H1 (cell line): Measurements from ENCODE around the gene CASQ1. TPM values are rescaled to one million over a fixed set of nuclear protein-coding genes. Genes with fewer than 3 reads are reported as not detected.

Experiments used
- CTCF ChIA-PET: fragments of 300-600 bp; sonication (Branson Sonifier 250); formaldehyde crosslinking; loops from one replicate; lab custom pipeline; 2021; ENCODE audit not compliant: partially characterized antibody; lab: Charles Lee
- POLR2A ChIA-PET: fragments of 300-600 bp; sonication (Branson Sonifier 250); formaldehyde crosslinking; loops from one replicate; lab custom pipeline; 2021; ENCODE audit warnings: inconsistent platforms; ENCODE audit not compliant: partially characterized antibody; lab: Charles Lee
- DNase-seq, 2 experiments: peaks; one replicate each; pipeline versions ENCODE4 v3.0.0 to v3.0.0-alpha.2; 2010 to 2022; ENCODE audit warnings: low spot score in 2 of 2, low read depth in 1 of 2, mixed read lengths in 1 of 2
- FAIRE-seq: peaks from 2 replicates; lab custom pipeline; 2011; peaks lifted over from hg19 to GRCh38; lab: Jason Lieb, UNC
- H2AFZ ChIP-seq: 2 replicates; pipeline ENCODE4 v1.8.1; 2012; ENCODE audit warnings: low read length, inconsistent platforms
- H2AK5ac ChIP-seq: 2 replicates; pipeline ENCODE4 v1.6.1; 2013; ENCODE audit warnings: low read depth, low read length
- H2BK120ac ChIP-seq: replicated peaks from 2 replicates; pipeline ENCODE3; 2013; ENCODE audit warnings: low read depth, low read length, inconsistent platforms
- H2BK12ac ChIP-seq: 2 replicates; pipeline ENCODE4 v1.6.1; 2013; ENCODE audit warnings: low read depth, low read length
- H2BK15ac ChIP-seq: 2 replicates; pipeline ENCODE4 v1.6.1; 2013; ENCODE audit warnings: low read length
- H2BK20ac ChIP-seq: 2 replicates; pipeline ENCODE4 v1.6.1; 2013; ENCODE audit warnings: low read length
- H2BK5ac ChIP-seq: 2 replicates; pipeline ENCODE4 v1.6.1; 2013; ENCODE audit warnings: low read depth, low read length
- H3K14ac ChIP-seq: 2 replicates; pipeline ENCODE4 v1.6.1; 2013; ENCODE audit warnings: inconsistent platforms; ENCODE audit not compliant: insufficient read length
- H3K18ac ChIP-seq: 2 replicates; pipeline ENCODE4 v1.6.1; 2013; ENCODE audit warnings: low read length; ENCODE audit errors: extremely low read depth
- H3K23ac ChIP-seq: 2 replicates; pipeline ENCODE4 v1.6.1; 2013; ENCODE audit warnings: inconsistent platforms; ENCODE audit not compliant: insufficient read length
- H3K23me2 ChIP-seq: 2 replicates; pipeline ENCODE4 v1.6.1; 2013; ENCODE audit warnings: low read depth, low read length
- H3K27ac ChIP-seq: 2 replicates; pipeline ENCODE4 v1.6.1; 2011; ENCODE audit warnings: low read depth, low read length, inconsistent platforms
- H3K27me3 ChIP-seq, 4 experiments: replicated peaks in 1 of 4; 1 replicate in 1 of 4; 2 replicates in 3 of 4; pipeline versions ENCODE4 v1.6.1 to v1.8.1; 2011 to 2013; ENCODE audit warnings: low read length in 3 of 4, mild to moderate bottlenecking in 3 of 4, inconsistent platforms in 2 of 4, mixed read lengths in 2 of 4, moderate library complexity in 1 of 4; ENCODE audit not compliant: control insufficient read depth in 3 of 4, insufficient read depth in 3 of 4; ENCODE audit errors: extremely low read depth in 1 of 4
- H3K36me3 ChIP-seq, 4 experiments: 2 replicates each; pipeline versions ENCODE4 v1.6.1 to v1.8.1; 2011 to 2013; ENCODE audit warnings: mild to moderate bottlenecking in 4 of 4, low read length in 3 of 4, moderate library complexity in 2 of 4, control low read depth in 1 of 4, inconsistent platforms in 1 of 4; ENCODE audit not compliant: insufficient read depth in 4 of 4, control insufficient read depth in 2 of 4
- H3K4ac ChIP-seq: replicated peaks from 2 replicates; pipeline ENCODE3; 2013; ENCODE audit warnings: low read length, low read depth, mixed read lengths, inconsistent platforms; ENCODE audit not compliant: insufficient read length
- H3K4me1 ChIP-seq, 4 experiments: replicated peaks in 1 of 4; 1 replicate in 1 of 4; 2 replicates in 3 of 4; pipeline versions ENCODE4 v1.6.1 to v1.8.1; 2011 to 2013; ENCODE audit warnings: low read length in 3 of 4, inconsistent platforms in 2 of 4, mixed read lengths in 1 of 4; ENCODE audit not compliant: insufficient read depth in 4 of 4, control insufficient read depth in 3 of 4
- H3K4me2 ChIP-seq, 2 experiments: 2 replicates each; pipeline versions ENCODE4 v1.6.1 to v1.8.1; 2011 to 2013; ENCODE audit warnings: low read depth in 2 of 2, low read length in 2 of 2, control low read depth in 1 of 2, inconsistent platforms in 1 of 2, mild to moderate bottlenecking in 1 of 2; ENCODE audit not compliant: insufficient read depth in 1 of 2
- H3K4me3 ChIP-seq, 4 experiments: fragments of 200-600, 300-600 bp in 1 of 4; sonication (generic), shearing (Covaris generic), sonication (Bioruptor Twin) in 1 of 4; 2 replicates each; pipeline versions ENCODE4 v1.5.1 to v1.8.1; 2011 to 2016; ENCODE audit warnings: low read length in 4 of 4, low read depth in 3 of 4, control low read depth in 2 of 4, inconsistent platforms in 2 of 4, mild to moderate bottlenecking in 2 of 4, mixed read lengths in 1 of 4, moderate library complexity in 1 of 4; ENCODE audit not compliant: insufficient read depth in 2 of 4; ENCODE audit errors: extremely low read depth in 1 of 4
- H3K56ac ChIP-seq: replicated peaks from 2 replicates; pipeline ENCODE3; 2013; ENCODE audit warnings: low read depth, mild to moderate bottlenecking, mixed read lengths, low read length, inconsistent platforms; ENCODE audit not compliant: insufficient read length
- H3K79me1 ChIP-seq: 2 replicates; pipeline ENCODE4 v1.6.1; 2013; ENCODE audit warnings: low read depth, low read length, control low read depth
- H3K79me2 ChIP-seq, 2 experiments: 2 replicates each; pipeline versions ENCODE4 v1.6.1 to v1.8.1; 2012 to 2013; ENCODE audit warnings: low read length in 2 of 2, mild to moderate bottlenecking in 2 of 2, inconsistent platforms in 1 of 2; ENCODE audit not compliant: insufficient read depth in 2 of 2, control insufficient read depth in 1 of 2
- H3K9ac ChIP-seq, 4 experiments: replicated peaks in 1 of 4; 1 replicate in 1 of 4; 2 replicates in 3 of 4; pipeline versions ENCODE4 v1.6.1 to v1.8.1; 2011 to 2013; ENCODE audit warnings: low read depth in 3 of 4, low read length in 3 of 4, control low read depth in 2 of 4, mild to moderate bottlenecking in 2 of 4, moderate library complexity in 2 of 4, inconsistent platforms in 1 of 4; ENCODE audit errors: extremely low read depth in 1 of 4
- H3K9me3 ChIP-seq, 2 experiments: 2 replicates each; pipeline versions ENCODE4 v1.6.1 to v1.8.1; 2012 to 2013; ENCODE audit warnings: mild to moderate bottlenecking in 2 of 2, moderate library complexity in 2 of 2, control low read depth in 1 of 2, inconsistent platforms in 1 of 2, low read depth in 1 of 2, low read length in 1 of 2, mixed read lengths in 1 of 2; ENCODE audit not compliant: insufficient read depth in 2 of 2
- H4K20me1 ChIP-seq, 2 experiments: replicated peaks in 1 of 2; 2 replicates each; pipeline versions ENCODE3 to v1.8.1; 2011 to 2013; ENCODE audit warnings: inconsistent platforms in 2 of 2, low read length in 2 of 2, mild to moderate bottlenecking in 1 of 2; ENCODE audit not compliant: insufficient read depth in 2 of 2, control insufficient read depth in 1 of 2
- H4K5ac ChIP-seq: 2 replicates; pipeline ENCODE4 v1.6.1; 2013; ENCODE audit warnings: low read length, low read depth, mixed read lengths, inconsistent platforms; ENCODE audit not compliant: insufficient read length
- H4K8ac ChIP-seq: 2 replicates; pipeline ENCODE4 v1.8.0; 2013; ENCODE audit warnings: mild to moderate bottlenecking, moderate library complexity, low read length, inconsistent platforms; ENCODE audit not compliant: insufficient read depth; ENCODE audit errors: extremely low read depth
- H4K91ac ChIP-seq: replicated peaks from 2 replicates; pipeline ENCODE3; 2013; ENCODE audit warnings: low read length, mixed read lengths, inconsistent platforms; ENCODE audit not compliant: insufficient read length
- ASH2L ChIP-seq: fragments of 200-600, 300-600 bp; sonication (generic); IDR thresholded peaks from one replicate; pipeline ENCODE4 v1.7.1; 2017; ENCODE audit warnings: low read length
- CBX5 ChIP-seq: fragments of 300-800, 300-1000 bp; sonication (generic); IDR thresholded peaks from 2 replicates; pipeline ENCODE4 v1.7.1; 2016; ENCODE audit warnings: antibody characterized with exemption, low read length, low read depth
- GTF2F1 ChIP-seq: IDR thresholded peaks from 2 replicates; pipeline ENCODE4 v1.6.1; 2012; ENCODE audit warnings: low read depth, low read length, improper control_type of control experiment, borderline replicate concordance
- KDM4A ChIP-seq: IDR thresholded peaks from one replicate; pipeline ENCODE4 v1.7.1; 2012; ENCODE audit warnings: low read depth, mild to moderate bottlenecking, moderate library complexity, low read length, inconsistent platforms; ENCODE audit not compliant: severe bottlenecking
- KDM5A ChIP-seq: fragments of 200-600 bp; IDR thresholded peaks from 2 replicates; pipeline ENCODE4 v1.7.1; 2012; ENCODE audit warnings: mild to moderate bottlenecking, low read length, inconsistent platforms, mixed read lengths
- NANOG ChIP-seq: IDR thresholded peaks from 2 replicates; pipeline ENCODE4 v1.6.1; 2011; ENCODE audit warnings: low read length, low read depth, mild to moderate bottlenecking, inconsistent platforms; ENCODE audit not compliant: insufficient read depth, poor library complexity, severe bottlenecking
- NRF1 ChIP-seq: IDR thresholded peaks from 2 replicates; pipeline ENCODE4 v1.6.1; 2011; ENCODE audit warnings: mild to moderate bottlenecking, low read depth, low read length, improper control_type of control experiment
- RBBP5 ChIP-seq: IDR thresholded peaks from 2 replicates; pipeline ENCODE4 v1.7.1; 2012; ENCODE audit warnings: low read depth, mild to moderate bottlenecking, inconsistent platforms, low read length, moderate library complexity, borderline replicate concordance
- RXRA ChIP-seq: IDR thresholded peaks from 2 replicates; pipeline ENCODE4 v1.6.1; 2011; ENCODE audit warnings: low read depth, mild to moderate bottlenecking, low read length, moderate library complexity; ENCODE audit not compliant: insufficient read depth
- SP2 ChIP-seq: IDR thresholded peaks from 2 replicates; pipeline ENCODE4 v1.6.1; 2012; ENCODE audit warnings: mild to moderate bottlenecking, low read length, inconsistent platforms
- TBP ChIP-seq: IDR thresholded peaks from 2 replicates; pipeline ENCODE4 v1.6.1; 2011; ENCODE audit warnings: low read depth, low read length, improper control_type of control experiment
- TCF12 ChIP-seq: IDR thresholded peaks from 2 replicates; pipeline ENCODE4 v1.6.1; 2011; ENCODE audit warnings: low read depth, mild to moderate bottlenecking, low read length
- TEAD4 ChIP-seq: IDR thresholded peaks from 2 replicates; pipeline ENCODE4 v1.6.1; 2012; ENCODE audit warnings: low read depth, low read length, inconsistent platforms, mixed read lengths
- ZNF274 ChIP-seq: IDR thresholded peaks from 2 replicates; pipeline ENCODE4 v1.7.0; 2012; ENCODE audit warnings: low read length, borderline replicate concordance; ENCODE audit errors: extremely low read depth
- WGBS, 2 experiments: shearing (Covaris generic) in 1 of 2; methylation state at CpG; one replicate each; pipeline versions ENCODE4 v1.1.6 to v1.1.7; 2013 to 2015; ENCODE audit warnings: low lambda C conversion rate in 2 of 2, mixed read lengths in 2 of 2, inconsistent platforms in 1 of 2, low coverage in 1 of 2, missing lambda C conversion rate in 1 of 2; ENCODE audit not compliant: insufficient replicate concordance in 2 of 2, insufficient coverage in 1 of 2, insufficient read length in 1 of 2; ENCODE audit errors: extremely low coverage in 1 of 2, missing lambda C conversion rate in 1 of 2; 5-methylcytosine and 5-hydroxymethylcytosine counted together
- polyA plus RNA-seq, 7 experiments: library from polyadenylated mRNA; depleted of rRNA in 3 of 7; stranded (reverse) in 5 of 7; unstranded in 2 of 7; fragments of >200 nt in 5 of 7; fragments of 200-250 nt in 2 of 7; gene quantifications; 1 replicate in 5 of 7; 2 replicates in 1 of 7; 4 replicates in 1 of 7; pipeline versions ENCODE4 v1.2.1 to v1.2.3, GENCODE V29; 2011 to 2013; ENCODE audit warnings: missing spikeins in 2 of 7, mixed read lengths in 2 of 7
- total RNA-seq: library from RNA; stranded (reverse); fragmentation: NEBNext Ultra II Directional; extraction: Animal tissue kit (Norgen Biotek cat#: 25700); gene quantifications from 2 replicates; pipeline ENCODE4 v1.2.1, GENCODE V29; 2021

The CASQ1 gene
- total and polyA plus RNA-seq, 2 of the 8 experiments (the other 6 are each of a cell fraction or from before 2014, with no cell fraction given), result 0.80 to 1.3 TPM

DNA sequence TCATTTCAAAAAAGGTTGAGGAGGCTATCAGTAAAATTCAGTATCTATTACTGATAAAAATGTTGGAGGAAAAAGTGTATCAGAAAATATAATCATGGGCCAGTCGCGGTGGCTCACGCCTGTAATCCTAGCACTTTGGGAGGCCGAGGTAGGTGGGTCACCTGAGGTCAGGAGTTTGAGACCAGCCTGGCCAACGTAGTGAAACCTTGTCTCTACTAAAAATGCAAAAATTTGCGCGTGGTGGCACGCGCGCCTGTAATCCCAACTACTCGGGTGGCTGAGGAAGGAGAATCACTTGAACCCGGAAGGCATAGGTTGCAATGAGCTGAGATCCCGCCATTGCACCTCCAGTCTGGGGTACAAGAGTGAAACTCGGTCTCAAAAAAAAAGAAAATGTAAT, 44.3 kb upstream of the CASQ1 start:
- H3K4me2 ChIP-seq, result no peak overlapping the region
- no peak overlapping the region for H2BK5ac ChIP-seq
- no peak overlapping the region for H3K18ac ChIP-seq
- H2BK20ac ChIP-seq, result no peak overlapping the region
- H3K14ac ChIP-seq, result no peak overlapping the region
- H4K91ac ChIP-seq, result no peak overlapping the region
- H2BK120ac ChIP-seq, result no peak overlapping the region
- DNase-seq (no peak), FAIRE-seq (no peak)
- no peak overlapping the region for H2AFZ ChIP-seq
- H4K5ac ChIP-seq, result no peak overlapping the region
- no peaks in the 10 kb centered on the region for H3K79me1 ChIP-seq
- no peak overlapping the region for H3K9ac ChIP-seq
- no peaks in the 10 kb centered on the region for H4K20me1 ChIP-seq
- ChIA-PET POLR2A (interaction anchor here (0.8 to 1.5 kb wide), 6 partner anchors 11 to 49 kb away, joined by 3 to 4 read pairs (median 3); partner anchors contain the start of gene CASQ1), CTCF (no interaction called here)
- no peak overlapping the region for H3K4me3 ChIP-seq
- TF ChIP-seq ZNF274 (no peak), KDM4A (no peak), KDM5A (no peak), RBBP5 (no peak), ASH2L (no peak), NRF1 (no peak), RXRA (no peak), SP2 (no peak), GTF2F1 (no peak), TBP (no peak), TEAD4 (no peak), NANOG (no peak), CBX5 (no peak), TCF12 (no peak)
- no peaks in the 10 kb centered on the region for H3K79me2 ChIP-seq
- peaks cover 0 to 8% (median 3%) of the 10 kb centered on the region in 4 experiments; a peak in 3 of 8 replicates for H3K36me3 ChIP-seq
- H3K56ac ChIP-seq, result no peak overlapping the region
- WGBS, 2 experiments, result 94% methylated on average over 14 of the region's 14 CpGs; no CpG with 5 or more reads in 1 of the 2 experiments
- H3K23me2 ChIP-seq, result no peaks in the 10 kb centered on the region
- no peak overlapping the region for H4K8ac ChIP-seq
- no peak overlapping the region for H2BK15ac ChIP-seq
- no peak overlapping the region for H3K4ac ChIP-seq
- H3K9me3 ChIP-seq, result no peaks in the 10 kb centered on the region
- H3K4me1 ChIP-seq, result 0 out of 7 replicates have a peak, but pooled peaks cover 0 to 2% (median 0%) of the 10 kb centered on the region in 4 experiments
- H2BK12ac ChIP-seq, result no peak overlapping the region
- no peaks in the 10 kb centered on the region for H3K27me3 ChIP-seq
- no peak overlapping the region for H3K27ac ChIP-seq
- H3K23ac ChIP-seq, result no peak overlapping the region
- H2AK5ac ChIP-seq, result no peak overlapping the region
